T-helper 17 cell (primary cell): ENCODE results near the gene ATRX. TPM values are rescaled to one million over a fixed set of nuclear protein-coding genes. Genes with fewer than 3 reads are reported as not detected.
"Not testable (repeated sequence)": the region's sequence is repeated elsewhere in the genome, so short reads cannot be mapped to it uniquely, and the experiment has no call there.

Source experiments
- ATAC-seq: fragments of 150-1000 bp; cut with Tn5 transposase; 2 replicates; pipeline ENCODE4 v1.10.0; 2021; ENCODE audit warnings: mild to moderate bottlenecking, moderate library complexity
- DNase-seq, 3 donors: peaks; one replicate each; pipeline versions ENCODE4 v3.0.0 to v3.0.0-alpha.2; 2020 to 2021
- H3K9me3 ChIP-seq: one replicate; pipeline ENCODE4 v1.7.0; 2013; ENCODE audit warnings: low read length, mild to moderate bottlenecking; ENCODE audit not compliant: control insufficient read depth, poor library complexity, severe bottlenecking
- H3K27ac Mint-ChIP-seq: one replicate; pipeline ENCODE4 v1.8.0; 2022; ENCODE audit warnings: mild to moderate bottlenecking, moderate library complexity, mixed read lengths
- H3K27me3 Mint-ChIP-seq: one replicate; pipeline ENCODE4 v1.8.0; 2022; ENCODE audit warnings: mixed read lengths
- H3K36me3 Mint-ChIP-seq: one replicate; pipeline ENCODE4 v1.8.0; 2022; ENCODE audit warnings: low read depth, mixed read lengths
- H3K4me1 Mint-ChIP-seq: one replicate; pipeline ENCODE4 v1.8.0; 2022; ENCODE audit warnings: mild to moderate bottlenecking, mixed read lengths
- H3K4me3 Mint-ChIP-seq: one replicate; pipeline ENCODE4 v1.8.0; 2022; ENCODE audit warnings: mild to moderate bottlenecking, moderate library complexity, mixed read lengths
- total RNA-seq, 4 donors: library from RNA in 2 of 4; stranded (reverse) in 2 of 4; gene quantifications; one replicate each; pipeline ENCODE4 v1.2.3 and lab custom pipeline; 2022 to 2026

ATRX gene
- total RNA-seq, 2 donors from 2014 or later: 103 to 104 TPM

GRCh38 chrX:77548751-77549150, 237.3 kb downstream of the ATRX start:
- H3K4me1 Mint-ChIP-seq: no peaks in the 10 kb centered on the region
- H3K9me3 ChIP-seq: no peaks in the 10 kb centered on the region

GRCh38 chrX:77539778-77540177, 246.2 kb downstream of the ATRX start:
- DNase-seq, H3K27me3 Mint-ChIP-seq, H3K9me3 ChIP-seq, H3K36me3 Mint-ChIP-seq, H3K27ac Mint-ChIP-seq, ATAC-seq, H3K4me1 Mint-ChIP-seq, H3K4me3 Mint-ChIP-seq: not testable (repeated sequence)

More at GRCh38 chrX:77548751-77549150, 237.3 kb downstream of the ATRX start:
- H3K36me3 Mint-ChIP-seq: peaks cover 6% of the 10 kb centered on the region
- no peaks in the 10 kb centered on the region for H3K27me3 Mint-ChIP-seq
- ATAC-seq (no peak), DNase-seq (no peak)
- no peak overlapping the region for H3K27ac Mint-ChIP-seq
- no peak overlapping the region for H3K4me3 Mint-ChIP-seq

GRCh38 chrX:77531261-77531660, 254.8 kb downstream of the ATRX start:
- not testable (repeated sequence) for H3K4me3 Mint-ChIP-seq, H3K27ac Mint-ChIP-seq, H3K9me3 ChIP-seq, H3K36me3 Mint-ChIP-seq, H3K27me3 Mint-ChIP-seq, DNase-seq, ATAC-seq
- peaks cover 17% of the 10 kb centered on the region for H3K4me1 Mint-ChIP-seq

GRCh38 chrX:77528034-77528433, 258.0 kb downstream of the ATRX start:
- H3K36me3 Mint-ChIP-seq: peaks cover 7% of the 10 kb centered on the region
- ATAC-seq (no peak), DNase-seq (no peak)
- no peak overlapping the region for H3K4me3 Mint-ChIP-seq
- H3K4me1 Mint-ChIP-seq: peaks cover 17% of the 10 kb centered on the region
- H3K27me3 Mint-ChIP-seq: no peaks in the 10 kb centered on the region
- H3K9me3 ChIP-seq: no peaks in the 10 kb centered on the region
- H3K27ac Mint-ChIP-seq: no peak overlapping the region

GRCh38 chrX:77527233-77528001, 258.6 kb downstream of the ATRX start:
- H3K27me3 Mint-ChIP-seq: no peaks in the 10 kb centered on the region
- H3K9me3 ChIP-seq: no peaks in the 10 kb centered on the region
- H3K27ac Mint-ChIP-seq: peak overlapping the region; percentile 8
- no peak for DNase-seq
- peaks cover 15% of the 10 kb centered on the region for H3K4me1 Mint-ChIP-seq
- ATAC-seq: no peak
- H3K4me3 Mint-ChIP-seq: no peak overlapping the region
- peaks cover 8% of the 10 kb centered on the region for H3K36me3 Mint-ChIP-seq

- ATAC-seq: no peak
- Mint-ChIP-seq H3K27me3 (no peaks in the 10 kb centered on the region), H3K27ac (no peak overlapping the region), H3K4me1 (peaks cover 7% of the 10 kb centered on the region), H3K36me3 (peaks cover 14% of the 10 kb centered on the region), H3K4me3 (no peak overlapping the region)
- no peaks in the 10 kb centered on the region for H3K9me3 ChIP-seq
- DNase-seq: no peak
Measured at GRCh38 chrX:77519765-77520164, 266.3 kb downstream of the ATRX start.

- H3K9me3 ChIP-seq: no peaks in the 10 kb centered on the region
- no peaks in the 10 kb centered on the region for H3K27me3 Mint-ChIP-seq
- no peak overlapping the region for H3K4me3 Mint-ChIP-seq
- peaks cover 21% of the 10 kb centered on the region for H3K36me3 Mint-ChIP-seq
- ATAC-seq (no peak), DNase-seq (no peak)
- peaks cover 7% of the 10 kb centered on the region for H3K4me1 Mint-ChIP-seq
- H3K27ac Mint-ChIP-seq: no peak overlapping the region
Measured at GRCh38 chrX:77514177-77514576, 271.8 kb downstream of the ATRX start.

GRCh38 chrX:77510007-77510406, 276.0 kb downstream of the ATRX start:
- H3K4me3 Mint-ChIP-seq: no peak overlapping the region
- H3K27ac Mint-ChIP-seq: peak overlapping the region; percentile 32
- no peaks in the 10 kb centered on the region for H3K27me3 Mint-ChIP-seq
- no peak for ATAC-seq
- H3K4me1 Mint-ChIP-seq: no peaks in the 10 kb centered on the region
- DNase-seq: no peak
- peaks cover 10% of the 10 kb centered on the region for H3K36me3 Mint-ChIP-seq
- H3K9me3 ChIP-seq: no peaks in the 10 kb centered on the region

GRCh38 chrX:77505227-77505626, 280.8 kb downstream of the ATRX start:
- Mint-ChIP-seq H3K27ac (no peak overlapping the region), H3K4me3 (peak overlapping the region; percentile 15), H3K4me1 (peaks cover 4% of the 10 kb centered on the region), H3K27me3 (no peaks in the 10 kb centered on the region), H3K36me3 (no peaks in the 10 kb centered on the region)
- no peak for DNase-seq
- no peak for ATAC-seq
- H3K9me3 ChIP-seq: no peaks in the 10 kb centered on the region

GRCh38 chrX:77502951-77503525, 283.0 kb downstream of the ATRX start:
- ATAC-seq (no peak), DNase-seq (no peak)
- no peaks in the 10 kb centered on the region for H3K27me3 Mint-ChIP-seq
- H3K27ac Mint-ChIP-seq: peak overlapping the region; percentile 68
- no peaks in the 10 kb centered on the region for H3K9me3 ChIP-seq
- no peaks in the 10 kb centered on the region for H3K36me3 Mint-ChIP-seq
- peaks cover 4% of the 10 kb centered on the region for H3K4me1 Mint-ChIP-seq
- peak overlapping the region; percentile 31 for H3K4me3 Mint-ChIP-seq

- not testable (repeated sequence) for H3K36me3 Mint-ChIP-seq, H3K9me3 ChIP-seq, ATAC-seq, H3K27ac Mint-ChIP-seq, H3K27me3 Mint-ChIP-seq, H3K4me3 Mint-ChIP-seq, H3K4me1 Mint-ChIP-seq, DNase-seq
Measured at GRCh38 chrX:77500164-77500563, 285.9 kb downstream of the ATRX start.

GRCh38 chrX:77493677-77494553, 292.1 kb downstream of the ATRX start:
- Mint-ChIP-seq H3K36me3 (peaks cover 2% of the 10 kb centered on the region), H3K4me1 (no peaks in the 10 kb centered on the region), H3K27me3 (peaks cover 6% of the 10 kb centered on the region), H3K27ac (no peak overlapping the region), H3K4me3 (no peak overlapping the region)
- DNase-seq (no peak), ATAC-seq (no peak)
- no peaks in the 10 kb centered on the region for H3K9me3 ChIP-seq

GRCh38 chrX:77484045-77484444, 302.0 kb downstream of the ATRX start:
- no peak overlapping the region for H3K27ac Mint-ChIP-seq
- no peak overlapping the region for H3K4me3 Mint-ChIP-seq
- no peaks in the 10 kb centered on the region for H3K27me3 Mint-ChIP-seq
- H3K36me3 Mint-ChIP-seq: peaks cover 2% of the 10 kb centered on the region
- no peaks in the 10 kb centered on the region for H3K9me3 ChIP-seq
- H3K4me1 Mint-ChIP-seq: no peaks in the 10 kb centered on the region
- ATAC-seq (no peak), DNase-seq (no peak)
